Activated effector memory CD4-positive, alpha-beta T cell treated with anti-CD3 and anti-CD28 coated beads, Interleukin-2, amount 50 U/mL, for 16 hours (primary cell): ENCODE results near the gene ROBO2.

ENCODE experiments used
- DNase-seq: peaks from one replicate; pipeline ENCODE4 v3.0.0-alpha.2; 2020

Gene ROBO2

DNA sequence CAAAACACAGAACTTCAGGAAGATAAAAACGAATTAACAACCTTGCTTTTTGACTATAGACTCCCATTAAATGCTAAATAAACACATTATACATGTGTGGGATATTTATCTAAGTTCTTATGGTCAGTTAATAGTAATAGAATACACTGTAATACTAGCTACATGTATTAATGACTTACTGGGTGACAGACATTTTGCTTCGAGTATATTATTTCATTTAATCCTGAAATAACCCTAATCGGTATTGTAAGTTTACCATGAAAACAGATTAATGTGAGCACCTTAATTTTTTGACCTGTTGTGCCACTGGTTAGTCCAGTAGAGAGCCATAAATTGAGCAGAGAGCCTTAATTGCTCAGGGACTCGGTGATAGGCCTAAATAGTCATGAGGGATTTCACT is 151.1 kb downstream of the ROBO2 start:
- DNase-seq = no peak

- DNase-seq = no peak
These were observed 151.7 kb downstream of the ROBO2 start for GRCh38 chr3:77191640-77192039.

GRCh38 chr3:77195766-77196545 is 156.1 kb downstream of the ROBO2 start:
- DNase-seq = no peak

- DNase-seq = no peak
These were observed 157.5 kb downstream of the ROBO2 start for GRCh38 chr3:77197408-77197807.

DNA sequence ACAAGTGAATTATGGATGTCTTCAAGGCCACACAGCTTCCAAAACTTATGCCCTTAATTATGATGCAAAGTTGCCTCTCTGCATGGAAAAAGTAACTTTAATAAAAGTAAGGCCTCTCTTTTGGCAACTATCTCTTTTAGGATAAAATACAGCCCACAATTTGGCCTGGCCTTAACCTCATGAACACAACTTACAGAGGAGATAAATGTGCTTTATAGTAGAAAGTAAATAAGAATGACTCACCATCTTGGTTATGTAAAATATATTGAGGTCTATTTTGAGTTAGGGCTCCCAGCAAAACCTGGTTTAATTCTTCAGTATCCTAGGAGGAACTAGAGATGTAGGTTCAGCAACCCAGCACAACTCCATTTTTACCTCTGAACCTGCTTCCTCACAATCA is 164.0 kb downstream of the ROBO2 start:
- DNase-seq = no peak

GRCh38 chr3:77204788-77205187 is 164.9 kb downstream of the ROBO2 start:
- no peak for DNase-seq

- no peak for DNase-seq
These were observed 167.9 kb downstream of the ROBO2 start for GRCh38 chr3:77207753-77208152.

DNA sequence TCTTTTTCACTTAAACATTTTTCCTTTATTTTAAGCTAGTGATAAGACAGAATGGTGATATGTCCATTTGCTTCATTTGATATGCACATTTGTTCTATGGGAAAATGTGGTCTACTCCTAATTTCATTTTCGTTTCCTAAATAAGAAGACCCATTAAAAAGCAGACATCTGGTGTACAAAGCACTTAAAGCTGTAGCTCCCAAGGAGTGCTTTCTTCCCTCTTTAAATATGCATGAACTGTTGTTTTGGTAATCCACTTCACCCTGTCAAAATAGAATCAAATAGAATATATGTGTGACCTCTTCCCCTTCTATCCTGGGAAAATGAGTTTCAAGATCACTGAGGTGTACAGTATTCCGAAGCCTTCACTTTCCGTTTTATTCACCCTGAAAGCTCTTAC is 182.8 kb downstream of the ROBO2 start:
- no peak for DNase-seq

DNA sequence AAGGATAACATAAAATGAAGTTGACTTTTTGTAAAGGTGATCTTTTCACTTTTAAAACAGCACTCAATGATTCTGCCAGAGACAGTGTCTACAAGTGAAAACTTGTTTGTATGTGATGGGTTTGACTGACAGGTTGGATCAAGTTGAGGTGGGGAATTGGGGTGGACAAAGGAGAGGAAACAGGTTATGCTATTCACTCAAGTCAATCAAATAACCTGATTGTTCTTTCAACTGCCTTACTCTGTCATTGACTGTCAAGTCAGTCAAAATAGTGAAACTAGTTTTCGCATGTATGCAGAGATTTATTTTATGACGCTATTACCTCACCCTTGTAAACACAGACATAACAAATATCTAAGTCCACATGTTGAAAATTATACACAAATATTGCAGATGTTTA is 187.7 kb downstream of the ROBO2 start:
- DNase-seq = no peak

DNA sequence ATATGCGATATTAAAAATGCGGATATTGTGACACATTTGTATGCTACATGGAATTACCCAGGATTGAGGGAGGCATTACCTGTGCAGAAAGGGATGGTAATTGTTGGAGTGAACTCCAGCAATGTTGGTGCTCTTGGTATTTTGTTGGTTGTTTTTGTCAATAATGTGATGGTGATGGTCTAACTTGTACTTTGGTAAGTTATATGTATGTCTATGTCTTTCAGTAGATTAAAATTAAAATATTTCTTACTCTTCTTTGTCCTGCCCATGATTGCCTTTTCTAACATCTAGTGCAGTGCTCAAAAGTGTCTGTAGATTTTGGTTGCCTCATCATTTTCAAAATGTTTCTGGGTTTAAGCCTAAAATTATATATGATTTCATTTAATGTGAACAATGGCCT is 192.7 kb downstream of the ROBO2 start:
- no peak for DNase-seq

DNA sequence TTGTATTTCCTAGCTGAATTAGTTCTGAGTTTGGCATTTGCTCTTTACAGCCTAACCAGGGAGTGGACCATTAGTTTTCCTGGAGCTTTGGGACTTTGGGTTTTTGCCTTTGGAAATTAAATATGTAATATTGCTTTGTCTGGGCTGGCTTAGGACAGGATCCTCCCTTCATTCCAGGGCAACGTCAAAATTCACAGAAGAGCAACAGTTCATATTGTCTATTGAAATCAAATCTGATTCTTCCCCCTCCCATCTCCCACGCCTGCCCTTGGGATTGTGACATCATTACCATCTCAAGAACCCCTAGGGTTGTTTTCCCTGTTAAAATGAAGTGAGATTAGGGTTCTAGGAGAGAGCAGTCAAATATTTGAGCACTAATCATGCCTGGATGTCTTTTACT is 194.1 kb downstream of the ROBO2 start:
- DNase-seq = no peak

GRCh38 chr3:77236118-77236517 is 196.2 kb downstream of the ROBO2 start:
- no peak for DNase-seq

GRCh38 chr3:77240072-77240650 is 200.3 kb downstream of the ROBO2 start:
- DNase-seq = no peak

DNA sequence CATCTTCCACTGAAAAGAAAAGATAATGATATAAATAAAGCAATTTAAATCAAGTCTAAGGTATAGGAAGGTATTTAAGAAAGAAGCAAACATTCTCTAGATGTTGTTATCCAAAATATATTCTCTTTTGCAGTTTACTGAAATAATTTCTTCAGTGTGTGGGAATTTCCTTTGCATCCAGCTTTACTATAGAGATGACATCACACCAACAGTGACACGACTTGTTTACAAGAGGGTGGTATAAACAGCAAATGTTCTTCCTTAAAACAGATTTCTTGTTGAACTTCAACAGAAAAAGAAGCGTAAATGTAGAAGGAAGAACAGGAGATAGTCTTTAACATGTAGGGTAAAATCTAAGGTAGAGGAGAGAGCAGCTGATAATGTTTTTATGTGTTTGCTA is 202.5 kb downstream of the ROBO2 start:
- DNase-seq = no peak

DNA sequence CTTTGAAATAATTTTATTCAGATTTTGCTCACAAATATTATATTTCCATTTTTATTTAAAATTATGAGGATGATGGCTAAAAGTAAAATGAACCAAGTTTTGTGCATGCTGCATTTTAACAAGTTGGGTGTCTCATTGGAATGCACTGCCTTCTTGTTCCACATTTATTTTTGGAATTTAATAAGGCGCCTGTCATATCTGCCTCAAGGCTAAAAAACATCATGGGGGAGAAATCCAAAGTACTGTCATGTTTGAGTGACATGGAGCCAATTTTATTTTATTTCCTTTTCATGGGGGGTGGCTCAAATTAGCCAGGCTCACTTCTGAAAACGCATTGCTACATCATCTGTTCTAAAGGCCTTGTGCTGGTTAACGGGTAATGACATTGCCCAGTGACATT is 205.1 kb downstream of the ROBO2 start:
- DNase-seq = no peak

DNA sequence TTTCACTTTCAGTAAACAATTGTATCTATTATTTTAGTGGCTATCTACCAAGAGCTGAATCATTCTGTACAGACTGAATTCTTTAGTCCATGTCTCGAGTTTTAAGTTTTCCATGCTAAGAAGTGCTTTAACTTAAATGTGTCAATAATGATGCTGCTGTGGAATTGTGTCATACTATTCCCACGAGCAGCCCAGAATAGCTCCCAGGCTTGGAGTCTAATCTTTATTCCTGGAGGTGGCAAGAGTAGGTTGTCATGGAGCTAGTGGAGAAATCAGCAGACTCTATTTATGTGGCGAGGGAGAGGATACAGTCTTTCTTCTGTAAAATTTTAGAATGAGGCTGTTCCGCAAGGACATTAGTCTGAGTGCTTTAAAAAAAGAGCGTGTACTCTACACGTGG is 207.2 kb downstream of the ROBO2 start:
- no peak for DNase-seq

GRCh38 chr3:77247817-77248216 is 207.9 kb downstream of the ROBO2 start:
- no peak for DNase-seq

GRCh38 chr3:77248420-77248819 is 208.5 kb downstream of the ROBO2 start:
- DNase-seq = no peak

DNA sequence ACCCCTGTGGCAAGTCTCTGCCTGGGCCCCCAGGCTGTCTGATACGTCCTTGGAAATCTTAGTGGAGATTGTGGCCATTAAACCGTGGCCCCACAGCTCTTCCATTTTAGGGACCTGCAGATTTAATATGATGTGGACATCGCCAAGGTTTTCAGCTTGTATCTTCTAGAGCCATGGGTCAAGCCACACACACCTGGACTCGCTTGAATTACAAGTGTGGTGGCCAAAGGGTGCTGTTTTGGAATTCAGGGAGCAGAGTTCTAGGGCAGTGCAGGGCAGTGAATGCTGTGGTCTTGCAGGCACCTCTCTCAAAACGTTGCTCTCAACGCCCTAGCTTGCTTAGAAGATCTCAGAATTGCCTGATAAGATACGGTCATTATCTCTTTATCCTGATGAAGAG is 211.2 kb downstream of the ROBO2 start:
- DNase-seq = no peak

DNA sequence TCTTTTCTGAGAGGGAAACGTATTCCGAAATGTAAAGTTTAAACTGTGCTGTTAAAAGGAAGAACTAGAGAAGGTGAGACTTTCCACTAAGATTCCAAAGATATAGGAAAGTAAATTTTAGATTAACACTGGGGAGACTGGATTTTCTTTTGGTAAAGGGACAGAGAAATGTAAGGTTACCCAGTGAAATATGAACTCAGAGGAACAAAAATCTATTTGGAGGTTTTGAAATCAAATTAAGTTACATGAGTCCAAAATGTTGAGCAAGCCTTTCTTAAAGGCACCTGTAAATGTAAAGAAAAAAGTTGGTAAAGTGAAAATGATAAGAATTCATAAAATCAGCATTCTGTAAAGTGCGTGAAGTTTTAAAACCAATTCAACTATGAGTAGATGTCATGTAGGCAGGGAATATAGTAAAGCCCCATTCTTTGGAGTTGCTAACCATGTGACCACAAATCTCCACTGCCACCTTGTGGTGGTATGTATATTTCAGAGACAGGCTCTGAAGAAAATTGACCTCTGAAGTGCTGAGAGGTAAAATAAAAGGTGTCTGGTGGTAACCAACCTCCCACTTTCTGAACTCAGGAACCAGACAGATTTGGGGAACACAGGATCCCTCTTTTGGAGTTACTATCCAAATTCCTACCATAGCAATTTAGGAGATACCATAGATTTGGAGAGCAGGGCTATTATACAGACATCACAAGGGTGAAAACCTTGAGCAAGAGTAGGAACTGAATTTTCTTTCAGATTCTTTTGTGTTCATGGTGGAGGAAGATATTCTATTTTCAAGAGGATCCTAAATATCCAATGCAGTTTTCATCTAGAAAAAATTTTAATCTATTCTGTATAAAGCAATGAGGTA is 215.3 kb downstream of the ROBO2 start:
- DNase-seq = no peak

DNA sequence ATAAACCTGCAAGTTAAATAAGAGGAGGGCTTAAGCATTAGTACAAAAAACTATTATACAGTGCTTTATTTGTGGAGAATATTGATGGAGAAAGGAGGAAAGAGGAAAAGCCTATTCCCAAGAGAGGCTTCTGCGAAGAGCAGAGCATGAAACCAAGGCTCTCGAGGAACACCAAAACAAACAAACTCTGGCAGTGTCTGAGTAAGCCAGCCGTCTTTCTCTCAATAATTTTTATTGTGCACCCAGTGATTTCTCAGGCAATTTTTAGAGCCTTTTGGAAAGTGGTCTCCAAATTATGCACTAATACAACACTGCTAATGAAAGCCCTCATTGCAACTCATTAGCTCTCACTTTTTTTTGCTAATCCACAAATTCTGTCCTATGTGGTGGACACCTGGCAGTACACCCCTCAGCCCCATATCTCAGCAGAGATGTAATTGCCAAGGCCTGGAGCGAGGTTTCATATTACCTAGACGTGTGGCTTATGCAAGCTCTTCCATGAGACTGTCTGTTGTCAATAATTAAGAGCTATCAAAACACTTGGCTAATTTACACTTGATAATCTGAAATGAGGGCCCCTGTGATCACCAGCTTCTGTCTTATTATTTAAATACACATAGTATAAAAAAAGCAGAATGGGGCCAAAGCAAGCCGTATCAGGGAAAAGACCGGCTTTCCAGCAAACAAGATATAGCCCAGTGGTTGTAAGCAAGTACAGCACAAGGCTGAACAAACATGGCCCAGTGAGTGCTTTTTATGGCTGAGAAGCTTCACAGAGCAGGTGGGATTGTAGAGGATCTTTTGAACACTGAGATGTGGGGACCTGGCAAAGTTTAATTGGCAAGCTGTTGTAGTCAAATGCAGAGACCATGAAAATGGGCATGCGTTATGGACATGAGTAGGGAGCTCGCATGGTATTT is 216.9 kb downstream of the ROBO2 start:
- DNase-seq = no peak

DNA sequence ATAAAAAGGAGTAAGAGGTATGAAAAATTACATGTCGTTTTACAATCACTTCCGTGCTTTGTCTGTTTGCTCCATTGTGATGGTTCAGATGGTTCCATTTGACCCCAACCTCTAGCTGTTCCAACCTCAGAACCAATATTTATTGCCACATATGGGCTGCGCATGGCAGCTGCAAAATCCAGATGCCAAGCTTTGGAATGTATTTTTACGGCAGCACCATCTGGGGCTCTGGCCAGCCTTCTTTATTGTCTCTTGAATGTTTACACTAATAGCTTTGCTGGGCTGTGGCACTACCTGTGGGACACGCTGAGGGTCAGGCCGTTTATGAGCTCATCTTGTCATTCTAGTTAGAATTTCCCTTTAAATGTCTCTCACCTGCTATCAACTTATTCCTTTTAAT is 219.8 kb downstream of the ROBO2 start:
- no peak for DNase-seq

DNA sequence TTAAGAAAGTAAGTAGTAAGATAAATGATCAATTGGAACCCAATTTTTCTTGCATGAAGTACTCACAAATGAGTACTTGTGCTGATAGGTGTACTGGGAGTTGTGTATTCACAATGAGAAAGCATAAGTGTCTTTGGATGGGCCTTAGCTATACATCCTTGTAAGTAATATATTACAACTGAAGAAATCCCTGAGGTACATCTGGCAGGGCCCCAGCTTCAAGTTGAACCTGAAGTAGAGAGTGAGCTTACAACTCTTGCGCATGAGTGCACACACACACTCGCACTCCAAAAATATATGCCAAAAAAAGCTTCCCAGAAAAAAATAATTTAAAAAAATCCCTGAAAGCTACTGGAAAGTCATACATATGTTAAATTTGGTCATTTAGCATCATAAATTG is 222.5 kb downstream of the ROBO2 start:
- DNase-seq = no peak
